Measurements from ENCODE around the gene APPL2.

- TF ChIP-seq EZH2 (IDR thresholded peaks at IDR 0.05; ENCODE audit: borderline replicate concordance, low read length): no peak
- no peak for TF ChIP-seq CTCF (conservative IDR thresholded peaks at IDR 0.05 in 1 of 2, IDR thresholded peaks at IDR 0.05 in 1 of 2; ENCODE audit: extremely low read depth in 1 of 2, insufficient read depth in 1 of 2, low read depth in 1 of 2, low read length in 2 of 2)
Observed at GRCh38 chr12:105204916-105205315, 31.1 kb downstream of the APPL2 start.
